C4-2B (cell line): ENCODE measurements around the gene SMYD2.

Experiments used
- CTCF ChIP-seq: fragments of 450-650 bp; conservative IDR thresholded peaks from 2 replicates; pipeline ENCODE4 v1.5.1; 2017; ENCODE audit warnings: mild to moderate bottlenecking
- ZFX ChIP-seq: fragments of 450-650 bp; IDR thresholded peaks from 2 replicates; pipeline ENCODE4 v1.6.1; 2017

- TF ChIP-seq CTCF (no peak), ZFX (no peak)
These were observed 96.9 kb downstream of the SMYD2 start for GRCh38 chr1:214377886-214378285.
